Spleen (tissue), 7 donors: Measurements from ENCODE around the gene GPC3.

ENCODE experiments used
- CTCF ChIP-seq, 11 experiments: fragments of 200-600 bp in 7 of 11; fragments of 450-650 bp in 4 of 11; sonication (generic) in 4 of 11; IDR thresholded peaks in 8 of 11; conservative IDR thresholded peaks in 3 of 11; 1 replicate in 7 of 11; 2 replicates in 4 of 11; pipeline versions ENCODE4 v1.4.0 to v1.8.0; 2016 to 2021; ENCODE audit warnings: antibody characterized with exemption in 11 of 11, inconsistent platforms in 4 of 11, mild to moderate bottlenecking in 1 of 11
- POLR2A ChIP-seq, 3 donors: fragments of 450-650 bp; IDR thresholded peaks; one replicate each; pipeline ENCODE4 v1.5.1; 2017; ENCODE audit warnings: antibody characterized with exemption in 3 of 3, mild to moderate bottlenecking in 1 of 3
- POLR2AphosphoS5 ChIP-seq, 3 donors: sonication (generic); formaldehyde crosslinking; IDR thresholded peaks; one replicate each; pipeline ENCODE4 v1.5.1; 2017; ENCODE audit warnings: antibody characterized with exemption in 3 of 3
- donor health status: DM: no; HTN: no; CAD: no; lungs with moderate emphysema.
- donor health status: DM: no; HTN: no; CAD: no.
- donor health status: DM: no; HTN: no; CAD: no.

DNA sequence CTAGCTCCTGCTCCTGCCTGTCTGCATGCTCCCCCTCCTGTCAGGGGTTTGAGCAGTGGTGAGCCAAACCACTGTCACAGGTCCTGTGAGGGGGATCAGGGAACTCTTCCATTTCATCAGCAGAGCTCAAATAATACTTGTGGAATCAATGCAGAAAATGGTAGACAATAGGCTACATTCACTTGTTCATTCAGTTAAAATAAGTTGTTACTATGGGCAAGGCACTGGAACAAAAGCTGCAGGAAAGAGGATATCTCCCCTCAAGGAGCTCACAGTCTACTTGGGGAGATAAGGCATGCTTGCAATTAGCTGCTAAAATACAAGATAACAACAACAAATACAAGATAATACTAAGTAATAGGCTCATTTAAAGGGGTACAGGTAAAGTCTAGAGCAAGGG lies 117.1 kb downstream of the GPC3 start:
- no peak for TF ChIP-seq CTCF (IDR thresholded peaks at IDR 0.05 in 8 of 11, conservative IDR thresholded peaks at IDR 0.05 in 3 of 11)
- no peak for TF ChIP-seq POLR2A (IDR thresholded peaks at IDR 0.05)
- no peak for TF ChIP-seq POLR2AphosphoS5 (IDR thresholded peaks at IDR 0.05)
